Esophagus mucosa (tissue), 1 donor: ENCODE results near the gene PROS1. TPM values are rescaled to one million over a fixed set of nuclear protein-coding genes. Genes with fewer than 3 reads are reported as not detected.
"Not testable (repeated sequence)": the region's sequence is repeated elsewhere in the genome, so short reads cannot be mapped to it uniquely, and the experiment has no call there.

ENCODE experiments used
- ATAC-seq: fragments of 200-7000 bp; cut with Tn5 transposase; one replicate; pipeline ENCODE4 v1.9.1; 2020
- total RNA-seq: library from RNA; stranded (reverse); gene quantifications from one replicate; pipeline ENCODE4 v1.2.4, GENCODE V29; 2023
- donor health status: DM: yes; HTN: yes; CAD: no.

The PROS1 gene
- total RNA-seq, 1 donor from 2014 or later = 10.0 TPM

DNA sequence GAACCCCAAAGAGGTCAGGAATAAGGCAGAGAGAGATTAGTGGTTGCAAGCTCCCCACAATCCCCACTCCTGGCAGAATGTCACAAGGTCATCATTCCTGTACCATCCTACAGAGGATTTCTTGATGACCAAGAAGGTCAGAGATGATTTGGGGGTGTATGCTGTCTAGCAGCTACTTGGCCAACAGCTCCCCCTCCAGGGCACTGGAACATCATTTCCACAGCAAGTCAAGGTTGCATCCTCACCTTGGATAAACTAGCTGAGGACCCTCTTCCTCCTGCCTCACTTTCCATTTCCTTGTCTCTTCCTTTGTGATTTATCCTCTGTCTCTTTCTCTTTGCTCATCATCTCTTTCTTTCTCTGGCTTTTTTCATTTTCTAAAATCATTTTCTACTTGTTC is 106.3 kb downstream of the PROS1 start:
- ATAC-seq = no peak

DNA sequence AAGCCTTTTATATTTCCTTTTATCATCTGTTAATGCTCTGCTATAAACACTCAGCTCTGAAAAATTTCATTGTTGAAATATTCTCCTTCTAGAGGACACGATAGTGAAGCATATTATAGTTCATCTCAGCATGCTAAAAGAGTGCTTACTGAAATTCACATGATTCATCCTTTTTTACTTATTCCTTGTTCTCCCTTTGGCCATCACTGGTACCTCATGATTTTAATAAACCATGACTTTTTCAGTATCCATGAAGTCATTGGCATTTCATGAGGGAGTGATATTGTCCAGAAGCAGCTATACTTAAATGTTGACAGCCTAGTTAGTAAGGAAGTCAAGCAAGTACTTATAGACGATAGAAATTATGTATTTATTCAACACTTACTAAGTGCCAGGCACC is 112.7 kb downstream of the PROS1 start:
- no peak for ATAC-seq

DNA sequence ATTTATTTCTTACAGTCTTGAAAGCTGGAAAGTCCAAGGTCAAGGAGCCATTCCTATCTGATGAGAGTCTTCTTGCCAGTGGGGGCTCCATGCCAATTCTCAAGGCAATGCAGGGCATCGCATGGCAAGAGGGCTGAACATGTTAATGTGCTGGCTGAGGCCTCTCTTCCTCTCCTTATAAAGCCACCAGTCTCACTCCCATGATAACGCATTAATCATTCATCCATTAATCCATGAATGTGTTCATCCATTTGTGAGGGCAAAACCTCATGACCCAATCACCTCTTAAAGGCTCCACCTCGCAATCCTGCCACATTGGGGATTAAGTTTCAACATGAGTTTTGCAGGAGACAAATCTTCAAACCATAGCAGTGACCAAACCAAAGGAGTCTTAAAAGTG is 118.3 kb downstream of the PROS1 start:
- ATAC-seq = no peak

DNA sequence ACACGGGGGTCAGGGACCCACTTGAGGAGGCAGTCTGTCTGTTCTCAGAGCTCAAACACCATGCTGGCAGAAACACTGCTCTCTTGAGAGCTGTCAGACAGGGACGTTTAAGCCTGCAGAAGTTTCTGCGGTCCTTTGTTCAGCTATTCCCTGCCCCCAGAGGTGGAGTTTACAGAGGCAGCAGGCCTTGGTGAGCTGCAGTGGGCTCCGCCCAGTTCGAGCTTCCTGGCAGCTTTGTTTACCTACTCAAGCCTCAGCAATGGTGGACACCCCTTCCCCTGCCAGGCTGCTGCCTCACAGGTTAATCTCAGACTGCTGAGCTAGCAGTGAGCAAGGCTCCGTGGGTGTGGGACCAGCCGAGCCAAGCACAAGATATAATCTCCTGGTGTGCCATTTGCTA is 121.5 kb downstream of the PROS1 start:
- not testable (repeated sequence) for ATAC-seq

DNA sequence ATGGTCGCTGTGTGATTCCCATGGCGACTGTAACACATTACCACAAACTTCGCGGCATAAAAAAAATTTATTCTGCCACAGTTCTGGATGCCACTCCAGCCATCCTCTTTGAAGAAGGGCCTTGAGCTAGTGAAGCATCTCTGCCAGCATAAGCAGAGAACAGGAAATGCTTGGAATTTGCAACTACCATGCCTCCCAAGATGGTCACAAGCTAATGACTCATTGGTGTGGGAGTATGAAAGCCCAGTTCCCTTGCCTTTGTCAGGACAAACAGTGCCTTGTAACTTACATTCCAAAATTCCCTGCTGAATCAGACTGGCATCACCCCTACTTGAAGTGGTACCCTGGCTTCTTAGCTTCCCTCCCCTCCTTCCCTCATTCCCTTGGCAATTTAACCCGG is 129.7 kb downstream of the PROS1 start:
- ATAC-seq = peak; percentile 23

DNA sequence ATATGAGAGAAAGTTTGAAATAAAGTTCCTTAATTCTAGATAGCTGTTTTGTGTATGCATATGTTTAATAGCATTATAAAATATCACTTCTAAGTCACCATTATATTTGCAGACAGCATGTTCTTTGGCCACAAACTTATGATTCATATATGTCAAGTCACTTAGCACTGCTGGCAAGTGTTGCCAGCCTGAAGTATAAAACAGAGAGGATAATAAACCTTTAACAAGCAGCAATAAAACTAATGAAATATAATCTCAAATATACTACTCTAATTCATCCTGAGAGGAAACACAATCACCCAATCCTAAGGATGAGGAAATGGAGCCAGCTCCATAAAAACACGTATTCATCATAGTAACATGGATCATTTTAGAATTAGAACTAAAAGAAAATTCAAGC is 134.5 kb downstream of the PROS1 start:
- not testable (repeated sequence) for ATAC-seq

Other genes with a start within 250 kb of the PROS1 start
- gene ARL13B, start 6.3 kb upstream of the PROS1 start, total RNA-seq = 6.5 TPM
- 3.8 TPM for gene STX19, start 54.7 kb upstream of the PROS1 start, total RNA-seq
- 2.2 TPM for gene DHFR2, start 89.0 kb upstream of the PROS1 start, total RNA-seq
- gene NSUN3, start 89.2 kb upstream of the PROS1 start, total RNA-seq = 4.6 TPM